Measurements from ENCODE around the gene RARG.

GRCh38 chr12:53195516-53196420 is 36.2 kb downstream of the RARG start:
- TF ChIP-seq CTCF (IDR thresholded peaks at IDR 0.05) = no peak
- TF ChIP-seq EP300 (IDR thresholded peaks at IDR 0.05) = no peak
